Activated CD4-positive, alpha-beta T cell treated with anti-CD3 and anti-CD28 coated beads, Interleukin-2, amount 10 ng/mL, durations not matched to agents 7 days and 5 days (primary cell): Measurements from ENCODE around the gene FHIP1A. TPM values are rescaled to one million over a fixed set of nuclear protein-coding genes. Genes with fewer than 3 reads are reported as not detected.
"Not testable (repeated sequence)": the region's sequence is repeated elsewhere in the genome, so short reads cannot be mapped to it uniquely, and the experiment has no call there.

Experiments used
- CTCF ChIA-PET: fragments of 350-600 bp; sonication (Branson Sonifier 250); formaldehyde crosslinking; loops from one replicate; lab custom pipeline; 2021; ENCODE audit warnings: antibody characterized with exemption; lab: Charles Lee
- POLR2A ChIA-PET: fragments of 350-600 bp; sonication (Branson Sonifier 250); formaldehyde crosslinking; loops from one replicate; lab custom pipeline; 2021; ENCODE audit warnings: antibody characterized with exemption; lab: Charles Lee
- DNase-seq: peaks from one replicate; pipeline ENCODE4 v3.0.0-alpha.2; 2020
- H3K27ac Mint-ChIP-seq: one replicate; pipeline ENCODE4 v1.8.0; 2021; ENCODE audit warnings: mild to moderate bottlenecking, moderate library complexity, mixed read lengths
- H3K27me3 Mint-ChIP-seq: one replicate; pipeline ENCODE4 v1.8.0; 2021; ENCODE audit warnings: mixed read lengths
- H3K36me3 Mint-ChIP-seq: one replicate; pipeline ENCODE4 v1.8.0; 2021; ENCODE audit warnings: low read depth, mixed read lengths
- H3K4me1 Mint-ChIP-seq: one replicate; pipeline ENCODE4 v1.8.0; 2021; ENCODE audit warnings: mixed read lengths
- H3K4me3 Mint-ChIP-seq: one replicate; pipeline ENCODE4 v1.8.0; 2021; ENCODE audit warnings: mild to moderate bottlenecking, moderate library complexity, mixed read lengths
- H3K9me3 Mint-ChIP-seq: one replicate; pipeline ENCODE4 v1.8.0; 2021; ENCODE audit warnings: mixed read lengths
- total RNA-seq, 2 experiments: library from RNA; stranded (reverse); gene quantifications; one replicate each; pipeline ENCODE4 v1.2.3, GENCODE V29; 2021

Gene FHIP1A
- total RNA-seq, 2 experiments from 2014 or later = not detected

DNA sequence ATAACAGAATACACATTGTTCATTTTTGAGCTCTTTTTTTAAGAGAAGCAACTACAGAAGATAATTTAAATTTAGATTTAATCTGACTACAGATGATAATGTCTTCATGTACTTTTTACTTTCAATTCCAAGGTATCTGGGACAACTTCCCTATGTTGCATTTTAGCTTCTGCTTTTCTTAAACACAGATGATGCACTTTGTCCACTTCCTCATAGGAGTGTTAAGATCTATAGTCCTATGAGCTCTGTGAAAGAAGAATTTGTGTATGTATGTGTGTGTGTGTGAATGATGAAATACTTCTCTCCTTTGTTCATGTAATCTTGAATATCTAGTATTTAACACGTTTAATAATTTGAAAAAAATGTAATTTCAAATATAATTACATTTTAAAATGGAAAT, 5.3 kb upstream of the FHIP1A start:
- Mint-ChIP-seq H3K4me1 (peaks cover 13% of the 10 kb centered on the region), H3K9me3 (no peaks in the 10 kb centered on the region), H3K4me3 (no peak overlapping the region), H3K36me3 (no peaks in the 10 kb centered on the region), H3K27me3 (peaks cover 33% of the 10 kb centered on the region), H3K27ac (no peak overlapping the region)
- CTCF ChIA-PET = interaction anchor here (1.1 kb wide), 1 partner anchor 48 kb away, joined by 3 read pairs; no protein-coding TSS in a partner anchor
- no peak for DNase-seq
- POLR2A ChIA-PET = no interaction called here

- H3K4me3 Mint-ChIP-seq, POLR2A ChIA-PET, H3K36me3 Mint-ChIP-seq, H3K27ac Mint-ChIP-seq, DNase-seq, H3K9me3 Mint-ChIP-seq, CTCF ChIA-PET: not testable (repeated sequence)
- peaks cover 43% of the 10 kb centered on the region for H3K27me3 Mint-ChIP-seq
- peaks cover 20% of the 10 kb centered on the region for H3K4me1 Mint-ChIP-seq
Measured at GRCh38 chr4:151404802-151405201, 4.2 kb upstream of the FHIP1A start.

GRCh38 chr4:151407018-151407417, 2.0 kb upstream of the FHIP1A start:
- Mint-ChIP-seq H3K27ac (no peak overlapping the region), H3K4me3 (no peak overlapping the region), H3K36me3 (no peaks in the 10 kb centered on the region), H3K27me3 (peaks cover 62% of the 10 kb centered on the region), H3K4me1 (peaks cover 20% of the 10 kb centered on the region), H3K9me3 (no peaks in the 10 kb centered on the region)
- DNase-seq = no peak
- ChIA-PET POLR2A (no interaction called here), CTCF (interaction anchor here (0.6 to 0.8 kb wide), 2 partner anchors 9 to 56 kb away, joined by 3 read pairs; no protein-coding TSS in a partner anchor)

DNA sequence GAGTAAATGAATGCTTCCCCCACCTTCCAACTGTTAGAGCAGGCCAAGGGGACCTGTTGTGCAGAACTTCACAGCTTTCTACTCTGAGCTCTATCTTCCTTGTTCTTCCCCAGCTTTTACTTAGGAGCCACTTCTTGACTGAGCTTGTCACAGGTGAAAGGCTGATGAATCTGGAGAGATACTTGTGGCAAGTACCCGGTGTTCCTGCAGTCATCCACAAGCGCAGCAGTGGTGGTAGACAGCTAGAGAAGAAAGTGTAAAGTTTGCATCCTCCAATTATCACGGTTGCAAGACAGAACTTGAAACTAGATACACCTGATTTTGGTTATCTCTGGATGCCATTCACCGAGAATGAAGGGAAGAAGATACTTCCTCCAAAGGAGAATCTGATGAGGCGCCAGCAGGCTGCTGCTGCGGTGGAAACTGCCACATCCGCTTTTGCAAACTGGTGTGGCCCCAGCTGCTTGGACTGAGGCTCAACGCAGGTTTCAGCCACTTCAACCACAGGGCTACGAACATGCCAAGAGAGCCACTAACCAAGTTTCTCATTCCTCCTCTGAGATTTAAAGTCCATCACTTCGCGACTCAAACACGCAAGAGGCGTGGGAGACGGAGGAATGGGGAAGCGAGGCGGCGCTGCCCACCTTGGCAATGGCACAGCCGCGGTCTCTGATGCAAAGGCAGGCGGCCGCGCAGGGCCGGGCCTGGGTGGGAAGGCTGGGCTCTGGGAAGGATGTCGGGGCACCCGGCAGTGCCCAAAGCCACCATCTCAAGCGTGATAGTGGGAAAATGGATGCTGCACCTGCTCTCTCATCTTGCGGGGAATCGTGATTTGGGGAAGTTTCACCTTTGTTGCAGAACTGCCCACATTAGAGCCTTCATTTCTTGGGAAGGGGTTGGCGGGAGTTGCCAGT, 1.3 kb upstream of the FHIP1A start:
- peaks cover 55% of the 10 kb centered on the region for H3K27me3 Mint-ChIP-seq
- H3K4me3 Mint-ChIP-seq = peak overlapping the region; percentile 77
- no peaks in the 10 kb centered on the region for H3K36me3 Mint-ChIP-seq
- H3K4me1 Mint-ChIP-seq = peaks cover 20% of the 10 kb centered on the region
- POLR2A ChIA-PET = no interaction called here
- H3K27ac Mint-ChIP-seq = peak overlapping the region; percentile 6
- no peaks in the 10 kb centered on the region for H3K9me3 Mint-ChIP-seq
- DNase-seq = peak; percentile 44
- CTCF ChIA-PET = interaction anchor here (0.6 kb wide), 1 partner anchor 57 kb away, joined by 3 read pairs; no protein-coding TSS in a partner anchor

GRCh38 chr4:151408380-151408629, 671 bp upstream of the FHIP1A start:
- H3K9me3 Mint-ChIP-seq = no peaks in the 10 kb centered on the region

DNA sequence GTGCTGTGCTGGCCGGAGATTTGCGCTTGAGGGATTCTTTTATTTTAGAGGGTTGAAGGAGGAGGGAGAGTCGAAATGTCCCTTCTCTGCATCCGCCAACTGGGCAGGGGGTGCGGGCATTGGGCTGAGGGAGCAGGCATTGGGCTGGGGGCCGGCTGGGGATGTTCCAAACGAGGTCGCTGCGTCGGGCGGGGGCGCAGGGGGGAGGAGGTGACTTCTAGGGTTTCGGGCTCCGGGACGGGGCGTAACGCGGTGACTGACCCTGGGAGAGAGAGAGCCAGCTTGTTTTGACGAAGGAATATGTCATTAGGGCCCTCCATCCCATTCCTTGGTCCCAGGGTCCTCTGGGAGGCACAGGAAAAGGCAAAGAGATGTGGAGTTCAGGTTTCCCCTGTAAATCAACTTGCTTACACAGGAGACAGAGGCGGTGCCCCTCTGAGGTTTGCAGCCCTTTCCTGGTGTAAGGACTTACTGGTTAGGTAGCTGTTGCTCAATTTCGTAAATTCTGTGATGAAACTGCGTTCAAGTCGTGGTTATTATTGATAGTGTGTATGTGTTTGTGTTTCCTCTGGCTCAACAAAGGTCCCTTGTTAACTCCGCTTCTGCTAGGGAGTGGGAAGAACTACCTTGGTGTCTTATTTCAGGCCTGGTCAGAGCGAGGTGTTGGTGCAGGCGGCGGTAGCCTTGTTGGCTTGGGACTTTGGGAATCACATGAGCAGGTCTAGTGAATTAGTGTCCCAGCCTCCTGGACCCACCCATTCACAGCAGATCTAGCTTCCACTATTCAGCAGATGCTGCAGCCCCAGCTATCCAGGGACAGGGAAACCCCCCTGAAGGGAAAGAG, 716 bp downstream of the FHIP1A start:
- CTCF ChIA-PET = no interaction called here
- no peak for DNase-seq
- H3K4me1 Mint-ChIP-seq = peaks cover 20% of the 10 kb centered on the region
- peaks cover 55% of the 10 kb centered on the region for H3K27me3 Mint-ChIP-seq
- H3K36me3 Mint-ChIP-seq = no peaks in the 10 kb centered on the region
- peak overlapping the region; percentile 68 for H3K4me3 Mint-ChIP-seq
- peak overlapping the region; percentile 34 for H3K27ac Mint-ChIP-seq
- no peaks in the 10 kb centered on the region for H3K9me3 Mint-ChIP-seq
- POLR2A ChIA-PET = no interaction called here

More at GRCh38 chr4:151408380-151408629, 671 bp upstream of the FHIP1A start:
- H3K4me3 Mint-ChIP-seq = peak overlapping the region; percentile 77
- no peak for DNase-seq
- H3K27ac Mint-ChIP-seq = peak overlapping the region; percentile 6
- POLR2A ChIA-PET = no interaction called here
- H3K36me3 Mint-ChIP-seq = no peaks in the 10 kb centered on the region
- CTCF ChIA-PET = no interaction called here
- H3K4me1 Mint-ChIP-seq = peaks cover 20% of the 10 kb centered on the region
- H3K27me3 Mint-ChIP-seq = peaks cover 55% of the 10 kb centered on the region

DNA sequence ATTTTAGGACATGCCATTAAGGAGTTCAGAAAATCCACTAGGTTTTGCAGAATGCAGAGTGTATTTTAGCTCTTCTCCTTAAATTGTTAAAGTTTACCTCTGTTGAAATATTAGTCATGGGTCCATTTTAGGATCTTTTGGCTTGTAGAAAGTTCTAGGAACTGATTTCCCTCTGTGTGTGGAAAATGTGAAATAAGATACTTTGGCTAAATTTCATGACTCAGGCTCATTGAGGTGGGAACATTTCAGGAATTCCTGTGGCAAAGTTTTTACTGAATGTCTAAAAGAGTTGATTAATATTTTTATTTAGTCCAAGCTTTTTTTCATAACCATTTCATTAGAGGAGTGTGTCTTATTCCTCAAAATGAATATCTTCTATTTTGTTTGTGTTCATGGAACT, 7.0 kb downstream of the FHIP1A start:
- DNase-seq = no peak
- H3K4me1 Mint-ChIP-seq = no peaks in the 10 kb centered on the region
- H3K36me3 Mint-ChIP-seq = no peaks in the 10 kb centered on the region
- H3K4me3 Mint-ChIP-seq = no peak overlapping the region
- ChIA-PET CTCF (no interaction called here), POLR2A (no interaction called here)
- H3K9me3 Mint-ChIP-seq = no peaks in the 10 kb centered on the region
- H3K27me3 Mint-ChIP-seq = peaks cover 20% of the 10 kb centered on the region
- H3K27ac Mint-ChIP-seq = no peak overlapping the region

- no peak for DNase-seq
Measured at GRCh38 chr4:151417164-151417571, 8.2 kb downstream of the FHIP1A start.

GRCh38 chr4:151417766-151418376, 8.9 kb downstream of the FHIP1A start:
- ChIA-PET CTCF (interaction anchor here (0.7 kb wide), 2 partner anchors 24 to 505 kb away, joined by 3 to 8 read pairs; no protein-coding TSS in a partner anchor), POLR2A (no interaction called here)
- no peak for DNase-seq
- Mint-ChIP-seq H3K36me3 (no peaks in the 10 kb centered on the region), H3K4me3 (no peak overlapping the region), H3K27ac (no peak overlapping the region), H3K9me3 (no peaks in the 10 kb centered on the region), H3K4me1 (no peaks in the 10 kb centered on the region), H3K27me3 (peaks cover 15% of the 10 kb centered on the region)

More at GRCh38 chr4:151417164-151417571, 8.2 kb downstream of the FHIP1A start:
- Mint-ChIP-seq H3K27me3 (peaks cover 15% of the 10 kb centered on the region), H3K4me3 (no peak overlapping the region), H3K4me1 (no peaks in the 10 kb centered on the region), H3K36me3 (no peaks in the 10 kb centered on the region), H3K27ac (no peak overlapping the region), H3K9me3 (no peaks in the 10 kb centered on the region)
- POLR2A ChIA-PET = no interaction called here
- CTCF ChIA-PET = no interaction called here

DNA sequence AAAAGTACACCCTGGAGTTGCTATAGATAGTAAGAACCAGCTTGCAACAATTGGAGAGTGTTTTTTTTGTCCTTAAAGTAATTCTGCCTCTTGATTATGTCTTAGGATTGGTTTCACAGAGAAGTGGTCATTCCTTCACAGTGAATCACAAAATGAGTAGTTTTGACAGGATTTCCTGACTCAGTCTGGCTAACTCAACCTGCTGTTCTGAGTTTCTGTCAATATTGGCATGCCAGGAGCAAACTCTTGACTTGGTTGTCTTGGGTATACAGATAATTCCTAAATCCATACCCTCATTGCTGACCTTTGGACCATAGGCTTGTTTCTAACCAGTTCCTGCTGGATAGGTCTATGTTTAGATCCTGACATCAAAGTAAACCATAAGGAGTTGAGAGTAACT, 9.4 kb downstream of the FHIP1A start:
- Mint-ChIP-seq H3K4me3 (no peak overlapping the region), H3K27me3 (peaks cover 15% of the 10 kb centered on the region), H3K4me1 (no peaks in the 10 kb centered on the region), H3K9me3 (no peaks in the 10 kb centered on the region), H3K36me3 (no peaks in the 10 kb centered on the region), H3K27ac (no peak overlapping the region)
- DNase-seq = no peak
- ChIA-PET POLR2A (no interaction called here), CTCF (no interaction called here)

DNA sequence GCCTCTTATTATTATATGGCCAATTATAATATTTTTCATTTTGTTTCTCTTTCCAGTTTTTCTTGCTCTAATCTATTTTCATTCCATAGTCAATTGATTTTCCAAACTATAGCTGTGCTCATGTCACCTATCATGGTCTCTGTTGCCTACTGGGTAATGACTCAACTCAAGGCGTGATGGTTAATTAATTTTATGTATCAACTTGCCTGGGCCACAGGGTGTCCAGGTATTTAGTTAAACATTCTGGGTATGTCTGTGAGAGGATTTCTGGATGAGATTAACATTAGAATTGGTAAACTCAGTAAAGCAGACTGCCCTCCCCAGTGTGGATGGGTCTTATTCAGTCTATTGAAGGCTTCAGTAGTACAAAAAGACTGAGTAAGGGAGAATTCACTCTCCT, 9.9 kb downstream of the FHIP1A start:
- no peak for DNase-seq
- Mint-ChIP-seq H3K36me3 (no peaks in the 10 kb centered on the region), H3K4me3 (no peak overlapping the region), H3K27ac (no peak overlapping the region), H3K9me3 (no peaks in the 10 kb centered on the region), H3K27me3 (peaks cover 15% of the 10 kb centered on the region), H3K4me1 (no peaks in the 10 kb centered on the region)
- POLR2A ChIA-PET = no interaction called here
- CTCF ChIA-PET = no interaction called here

GRCh38 chr4:151420250-151420807, 11.4 kb downstream of the FHIP1A start:
- Mint-ChIP-seq H3K27me3 (peaks cover 21% of the 10 kb centered on the region), H3K27ac (no peak overlapping the region), H3K9me3 (no peaks in the 10 kb centered on the region), H3K4me1 (no peaks in the 10 kb centered on the region), H3K36me3 (no peaks in the 10 kb centered on the region), H3K4me3 (no peak overlapping the region)
- no peak for DNase-seq
- POLR2A ChIA-PET = no interaction called here
- CTCF ChIA-PET = no interaction called here
